SHP77 (cell line): Measurements from ENCODE around the gene COX6B1.
"Not testable (repeated sequence)": the region's sequence is repeated elsewhere in the genome, so short reads cannot be mapped to it uniquely, and the experiment has no call there.

ENCODE experiments used
- DNase-seq, 2 experiments: peaks; one replicate each; lab custom pipeline; 2025; lab: John Stamatoyannopoulos, UW

Gene COX6B1

GRCh38 chr19:35648017-35648961, at the start of gene COX6B1:
Gene COX6B1, plus strand, starts transcription at chr19:35648323. Its CDS starts 2,921 bp downstream, at chr19:35651244.
- peak; percentile 98 for DNase-seq

- no peak for DNase-seq
Measured at GRCh38 chr19:35601971-35602370, 46.2 kb upstream of the COX6B1 start.

DNA sequence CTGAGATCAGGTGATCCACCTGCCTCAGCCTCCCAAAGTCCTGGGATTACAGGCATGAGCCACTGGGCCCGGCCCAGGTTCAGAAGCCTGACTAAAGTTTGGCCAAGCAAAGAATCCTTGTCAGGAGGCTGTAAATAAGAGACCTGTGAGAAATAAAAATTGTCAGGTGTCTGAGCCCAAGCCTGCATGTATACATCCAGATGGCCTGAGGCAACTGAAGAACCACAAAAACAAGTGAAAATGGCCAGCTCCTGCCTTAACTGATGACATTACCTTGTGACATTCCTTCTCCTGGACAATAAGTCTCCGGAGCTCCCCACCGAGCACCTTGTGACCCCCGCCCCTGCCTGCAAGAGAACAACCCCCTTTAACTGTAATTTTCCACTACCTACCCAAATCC, 43.7 kb upstream of the COX6B1 start:
- not testable (repeated sequence) for DNase-seq

DNA sequence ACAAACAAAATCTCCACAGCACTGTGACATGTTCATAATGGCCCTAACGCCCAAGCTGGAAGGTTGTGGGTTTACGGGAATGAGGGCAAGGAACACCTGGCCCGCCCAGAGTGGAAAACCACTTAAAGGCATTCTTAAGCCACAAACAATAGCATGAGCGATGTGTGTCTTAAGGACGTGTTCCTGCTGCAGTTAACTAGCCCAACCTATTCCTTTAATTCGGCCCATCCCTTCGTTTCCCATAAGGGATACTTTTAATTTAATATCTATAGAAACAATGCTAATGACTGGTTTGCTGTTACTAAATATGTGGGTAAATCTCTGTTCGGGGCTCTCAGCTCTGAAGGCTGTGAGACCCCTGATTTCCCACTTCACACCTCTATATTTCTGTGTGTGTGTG, 41.0 kb upstream of the COX6B1 start:
- DNase-seq, result not testable (repeated sequence)

DNA sequence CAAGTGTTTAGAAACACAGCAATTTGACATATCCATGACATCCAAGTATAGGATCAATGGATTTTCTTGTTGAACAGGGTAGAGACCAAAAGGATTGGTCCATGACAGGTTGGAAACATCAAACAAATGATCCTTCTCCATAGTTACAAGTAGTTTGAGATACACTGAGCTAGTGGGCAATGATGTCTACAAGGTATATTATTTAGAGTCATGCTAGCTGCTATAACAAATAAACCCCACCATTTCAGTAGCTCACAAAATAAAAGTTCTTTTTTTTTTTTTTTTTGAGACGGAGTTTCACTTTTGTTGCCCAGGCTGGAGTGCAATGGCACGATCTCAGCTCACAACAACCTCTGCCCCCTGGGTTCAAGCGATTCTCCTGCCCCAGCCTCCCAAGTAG, 40.5 kb upstream of the COX6B1 start:
- no peak for DNase-seq

DNA sequence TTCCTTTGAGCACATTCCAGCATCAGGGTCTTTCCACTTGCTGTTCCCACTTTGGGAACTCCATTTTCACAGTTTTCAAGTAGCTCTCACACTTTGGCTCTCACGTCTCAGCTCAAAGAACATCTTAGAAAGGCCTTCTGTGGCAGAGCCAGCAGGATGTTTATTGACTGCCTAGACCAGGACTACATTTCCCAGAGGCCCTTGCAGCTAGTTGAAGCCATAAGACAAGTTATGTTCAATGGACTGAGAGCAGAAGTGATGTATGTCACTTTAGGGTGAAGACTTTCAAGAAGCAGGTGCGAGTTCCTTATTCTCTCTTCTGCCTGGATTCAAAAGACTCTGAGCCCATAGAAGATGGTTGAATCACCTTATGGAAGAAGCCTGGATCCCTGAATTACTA, 39.9 kb upstream of the COX6B1 start:
- no peak for DNase-seq

GRCh38 chr19:35609851-35610353, 38.2 kb upstream of the COX6B1 start:
- DNase-seq, result no peak

DNA sequence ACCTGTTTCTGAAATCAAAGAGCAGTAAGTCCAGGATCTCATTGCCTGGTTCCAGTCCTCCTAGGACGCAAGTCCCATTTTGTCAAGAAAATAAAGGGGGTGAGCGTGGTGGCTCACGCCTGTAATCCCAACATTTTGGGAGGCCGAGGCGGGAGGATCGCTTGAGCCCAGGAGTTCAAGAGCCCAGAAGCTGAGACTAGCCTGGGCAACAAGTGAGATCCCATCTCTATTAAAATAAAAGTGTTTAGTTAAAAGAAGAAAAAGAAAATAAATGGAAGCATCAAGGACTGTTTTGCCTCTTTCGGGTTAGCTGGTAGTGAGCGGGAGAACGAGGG, 35.9 kb upstream of the COX6B1 start:
- DNase-seq, result no peak

- DNase-seq, result peak; percentile 80 to 86
Measured at GRCh38 chr19:35612559-35613321, 35.4 kb upstream of the COX6B1 start, which contains the start of gene HAUS5. Gene HAUS5, plus strand, starts transcription at chr19:35612735. Its CDS starts 60 bp downstream, at chr19:35612795.

DNA sequence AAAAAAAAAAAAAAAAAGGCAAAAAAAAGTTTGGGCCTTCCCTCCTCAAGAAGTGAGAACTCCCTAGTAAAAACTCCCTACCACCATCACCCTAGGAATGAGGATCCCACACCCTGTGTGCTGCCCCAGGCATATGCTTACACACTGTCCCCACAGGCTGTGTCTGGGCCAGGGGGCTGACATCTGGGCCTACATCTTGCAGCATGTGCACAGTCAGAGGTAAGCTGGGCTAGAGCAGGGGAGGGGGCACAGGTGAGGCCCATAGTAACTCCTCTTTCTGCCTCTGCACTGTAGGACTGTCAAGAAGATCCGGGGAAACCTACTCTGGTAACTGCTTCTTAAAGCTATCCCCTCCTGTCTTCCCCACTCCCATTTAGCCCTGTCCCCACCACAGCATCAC, 34.5 kb upstream of the COX6B1 start:
- no peak for DNase-seq

DNA sequence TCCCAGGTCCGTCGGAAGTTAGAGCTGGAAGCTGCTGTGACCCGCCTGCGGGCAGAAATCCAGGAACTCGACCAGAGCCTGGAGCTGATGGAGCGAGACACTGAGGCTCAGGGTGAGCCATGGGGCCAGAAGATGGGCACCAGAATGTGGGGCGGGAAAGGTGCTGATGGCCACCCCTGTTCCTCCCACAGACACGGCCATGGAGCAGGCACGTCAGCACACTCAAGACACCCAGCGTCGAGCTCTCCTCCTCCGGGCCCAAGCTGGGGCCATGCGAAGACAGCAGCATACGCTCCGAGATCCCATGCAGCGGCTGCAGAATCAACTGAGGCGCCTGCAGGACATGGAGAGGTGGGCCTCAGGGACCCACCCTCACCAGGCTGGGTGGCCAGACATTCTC, 33.1 kb upstream of the COX6B1 start:
- DNase-seq, result no peak

DNA sequence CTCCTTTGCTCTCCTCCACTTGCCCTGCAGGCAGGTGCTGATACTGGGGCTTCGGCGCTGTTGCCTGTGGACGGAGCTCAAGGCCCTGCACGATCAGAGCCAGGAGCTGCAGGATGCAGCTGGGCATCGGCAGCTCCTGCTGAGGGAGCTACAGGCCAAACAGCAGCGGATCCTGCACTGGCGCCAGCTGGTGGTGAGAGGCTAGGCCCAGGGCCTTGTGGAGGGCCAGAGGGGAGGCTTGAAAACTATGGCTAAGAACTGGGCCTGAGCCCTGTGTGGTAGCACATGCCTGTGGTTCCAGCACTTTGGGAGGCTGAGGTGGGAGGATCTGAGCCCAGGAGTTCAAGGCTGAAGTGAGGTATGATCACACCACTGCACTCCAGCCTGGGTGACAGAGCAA, 29.3 kb upstream of the COX6B1 start:
- DNase-seq, result no peak

GRCh38 chr19:35619290-35619923, 28.7 kb upstream of the COX6B1 start:
- no peak for DNase-seq

DNA sequence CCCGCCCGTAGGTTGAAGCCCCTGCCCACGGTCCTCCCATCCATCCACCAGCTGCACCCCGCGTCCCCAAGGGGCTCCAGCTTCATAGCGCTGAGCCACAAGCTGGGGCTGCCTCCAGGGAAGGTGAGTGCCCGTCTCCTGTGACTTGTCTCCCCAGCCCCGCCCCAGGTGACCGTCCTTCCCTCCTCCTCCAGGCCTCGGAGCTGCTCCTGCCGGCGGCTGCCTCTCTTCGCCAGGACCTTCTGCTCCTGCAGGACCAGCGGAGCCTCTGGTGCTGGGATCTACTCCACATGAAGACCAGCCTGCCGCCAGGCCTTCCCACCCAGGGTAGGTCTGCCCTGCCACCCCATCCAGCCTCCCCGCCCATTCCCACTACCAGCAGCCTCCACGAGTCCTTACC, 28.1 kb upstream of the COX6B1 start:
- DNase-seq, result no peak

DNA sequence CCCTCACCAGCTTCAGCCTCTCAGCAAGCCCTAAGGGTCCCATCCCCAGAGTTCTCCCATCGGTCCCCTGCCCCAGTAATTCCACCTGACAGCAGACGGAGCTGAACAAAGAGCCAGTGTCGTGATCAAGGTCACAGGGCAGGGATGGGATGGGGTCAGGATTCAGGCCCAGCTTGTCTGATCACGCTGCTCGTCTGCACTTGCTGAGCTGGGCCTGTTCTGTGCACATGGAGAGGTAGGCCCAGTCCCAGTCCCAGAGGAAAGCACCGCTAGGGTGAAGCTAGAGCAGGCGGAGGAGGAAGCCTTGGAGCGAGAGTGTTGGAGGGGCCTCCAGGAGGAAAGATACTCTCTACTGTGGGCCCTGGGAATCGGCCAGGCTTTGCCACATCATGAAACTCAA, 26.4 kb upstream of the COX6B1 start:
- DNase-seq, result no peak

- no peak for DNase-seq
Measured at GRCh38 chr19:35622750-35623149, 25.4 kb upstream of the COX6B1 start.

GRCh38 chr19:35623327-35624010, 24.7 kb upstream of the COX6B1 start:
- DNase-seq, result no peak

DNA sequence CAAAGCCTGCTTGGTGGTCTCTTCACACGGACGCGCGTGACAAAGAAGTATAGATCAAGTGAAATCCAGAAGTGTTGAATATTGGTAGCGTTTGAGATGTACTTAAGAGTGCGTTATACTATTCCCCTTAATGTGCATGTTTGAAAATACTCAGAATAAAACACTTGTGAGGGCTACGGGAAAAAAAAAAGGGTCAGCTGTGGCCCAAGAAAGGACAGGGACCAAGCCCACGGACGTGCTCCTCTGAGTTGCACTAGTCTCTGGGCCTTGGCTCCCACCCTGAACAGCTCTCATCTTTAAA, 19.9 kb upstream of the COX6B1 start:
- DNase-seq, result no peak

DNA sequence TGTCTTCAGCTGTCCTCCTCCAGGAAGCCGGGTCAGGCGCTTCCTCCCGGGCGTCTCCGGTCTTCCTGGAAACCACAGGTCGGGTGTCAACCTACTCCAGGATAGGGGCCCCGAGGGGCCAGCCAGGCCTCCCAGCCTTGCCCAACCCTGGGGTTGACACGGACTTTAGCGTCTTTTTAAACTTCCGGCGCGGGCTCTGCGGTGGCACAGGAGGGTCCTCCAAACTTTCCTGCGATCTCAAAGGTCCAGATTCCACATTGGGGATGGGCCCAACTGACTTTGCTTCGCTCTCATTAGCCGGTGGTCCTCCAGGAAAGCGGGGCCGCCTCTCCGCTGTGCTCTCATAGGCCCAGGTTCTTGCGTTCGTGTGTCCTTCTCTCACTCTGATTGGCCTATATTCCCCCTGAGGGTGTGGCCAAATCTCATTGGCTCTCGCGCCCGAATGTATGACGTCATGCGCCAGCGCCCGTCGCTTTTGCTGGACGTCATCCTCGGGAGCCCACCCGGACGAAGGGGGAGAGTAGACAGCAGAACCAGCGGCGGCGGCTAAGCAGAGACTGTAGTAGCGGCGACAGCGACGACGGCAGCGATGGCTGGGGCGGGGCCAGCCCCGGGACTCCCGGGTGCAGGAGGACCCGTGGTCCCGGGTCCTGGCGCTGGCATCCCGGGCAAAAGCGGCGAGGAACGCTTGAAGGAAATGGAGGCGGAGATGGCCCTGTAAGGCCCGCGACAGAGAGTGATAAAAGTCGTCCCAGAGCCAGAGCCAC, 19.4 kb upstream of the COX6B1 start, which contains the start of gene RBM42:
TSS of gene RBM42 (plus strand) at position 472 of the 767 bp plus-strand sequence. CDS start at position 590, 118 bp downstream.
- DNase-seq, result peak; percentile 98

GRCh38 chr19:35629332-35629633, 18.8 kb upstream of the COX6B1 start:
- no peak for DNase-seq

DNA sequence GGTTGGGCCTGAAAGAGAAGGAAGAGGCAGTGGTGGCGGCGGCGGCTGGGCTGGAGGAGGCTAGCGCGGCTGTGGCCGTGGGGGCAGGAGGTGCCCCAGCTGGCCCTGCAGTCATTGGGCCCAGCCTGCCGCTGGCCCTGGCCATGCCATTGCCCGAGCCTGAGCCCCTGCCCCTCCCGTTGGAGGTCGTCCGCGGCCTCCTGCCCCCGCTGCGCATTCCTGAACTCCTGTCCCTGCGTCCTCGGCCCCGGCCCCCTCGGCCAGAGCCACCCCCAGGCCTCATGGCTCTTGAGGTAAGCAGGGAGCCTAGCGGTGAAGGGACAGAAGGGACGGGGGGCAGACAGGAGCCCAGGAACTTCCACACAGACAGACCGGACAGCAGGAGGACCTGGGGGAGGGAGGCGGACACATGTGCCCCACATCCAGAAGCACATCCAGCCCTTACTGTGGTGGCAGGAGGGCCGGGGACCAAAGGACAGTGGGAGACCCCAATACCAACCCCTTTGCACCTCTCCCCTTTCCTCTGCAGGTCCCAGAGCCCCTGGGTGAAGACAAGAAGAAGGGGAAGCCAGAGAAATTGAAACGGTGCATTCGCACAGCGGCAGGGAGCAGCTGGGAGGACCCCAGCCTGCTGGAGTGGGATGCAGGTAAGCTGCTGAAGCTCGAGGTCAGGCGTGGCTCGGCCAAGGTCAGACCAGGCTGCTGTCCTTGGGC, 14.2 kb upstream of the COX6B1 start:
- no peak for DNase-seq
